H1 (cell line): ENCODE results near the gene PDE8A. TPM values are rescaled to one million over a fixed set of nuclear protein-coding genes. Genes with fewer than 3 reads are reported as not detected.

Experiments
- RAD21 ChIP-seq, 2 experiments: IDR thresholded peaks in 1 of 2; conservative IDR thresholded peaks in 1 of 2; 2 replicates each; pipeline ENCODE4 v1.6.1; 2011; ENCODE audit warnings: low read depth in 2 of 2, low read length in 2 of 2, improper control_type of control experiment in 1 of 2, inconsistent platforms in 1 of 2, mild to moderate bottlenecking in 1 of 2, moderate library complexity in 1 of 2
- polyA plus RNA-seq, 7 experiments: library from polyadenylated mRNA; depleted of rRNA in 3 of 7; stranded (reverse) in 5 of 7; unstranded in 2 of 7; fragments of >200 nt in 5 of 7; fragments of 200-250 nt in 2 of 7; gene quantifications; 1 replicate in 5 of 7; 2 replicates in 1 of 7; 4 replicates in 1 of 7; pipeline versions ENCODE4 v1.2.1 to v1.2.3, GENCODE V29; 2011 to 2013; ENCODE audit warnings: missing spikeins in 2 of 7, mixed read lengths in 2 of 7
- total RNA-seq: library from RNA; stranded (reverse); fragmentation: NEBNext Ultra II Directional; extraction: Animal tissue kit (Norgen Biotek cat#: 25700); gene quantifications from 2 replicates; pipeline ENCODE4 v1.2.1, GENCODE V29; 2021

The PDE8A gene
- total and polyA plus RNA-seq, 2 of the 8 experiments (the other 6 are each of a cell fraction or from before 2014, with no cell fraction given): 6.9 to 7.8 TPM

GRCh38 chr15:84961707-84962106 is 19.9 kb upstream of the PDE8A start (continued):
- no peak for TF ChIP-seq RAD21 (IDR thresholded peaks at IDR 0.05 in 1 of 2, conservative IDR thresholded peaks at IDR 0.05 in 1 of 2; ENCODE audit: low read depth in 2 of 2, low read length in 2 of 2)
